Right lobe of liver (tissue), 4 donors: ENCODE results near the gene ELL.

Experiments used
- POLR2A ChIP-seq: fragments of 450-650 bp; IDR thresholded peaks from one replicate; pipeline ENCODE4 v1.6.1; 2017; ENCODE audit warnings: antibody characterized with exemption, mild to moderate bottlenecking
- TF ChIP-seq, protein P1 (sequence below), 4 donors: fragments of 200-600 bp in 3 of 4; fragments of 450-650 bp in 1 of 4; IDR thresholded peaks; one replicate each; pipeline versions ENCODE4 v1.5.1 to v1.8.0; 2016 to 2022; ENCODE audit warnings: antibody characterized with exemption in 4 of 4, mild to moderate bottlenecking in 2 of 4
- donor health status: DM: no; HTN: no; CAD: no.
- donor health status: DM: no; HTN: no; CAD: no.
- donor health status: DM: no; HTN: yes; CAD: no.

DNA sequence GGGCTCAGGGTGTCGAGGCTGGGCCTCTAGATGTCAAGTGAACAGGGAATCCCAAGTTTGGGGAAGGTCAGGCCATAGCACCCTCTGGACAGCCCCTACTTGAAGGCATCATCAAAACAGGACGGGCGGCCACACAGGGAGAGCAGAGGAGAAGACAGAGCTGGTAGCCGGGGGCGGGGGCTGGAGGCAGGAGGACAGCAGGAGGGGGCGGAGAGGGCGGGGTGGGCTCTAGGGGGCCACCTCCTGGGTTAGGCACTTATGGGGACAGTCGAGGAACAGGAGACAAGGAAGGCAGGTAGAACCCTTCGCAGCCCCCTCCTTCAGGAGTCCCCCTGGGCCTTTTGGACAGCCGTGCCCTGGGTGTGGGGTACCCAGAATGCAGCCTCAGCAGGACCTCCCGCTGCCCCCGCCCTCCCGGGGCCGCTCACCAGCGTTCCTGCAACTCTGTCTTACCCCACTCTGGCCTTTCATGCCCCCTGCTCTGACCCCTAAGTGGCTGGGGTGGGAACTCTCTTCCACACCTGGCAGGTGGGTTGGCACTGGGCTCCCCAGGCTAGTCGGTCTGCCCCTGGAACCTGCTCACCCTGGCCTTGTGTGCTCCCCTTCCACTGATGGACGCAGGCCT is 96.9 kb downstream of the ELL start:
- TF ChIP-seq, protein P1, sequence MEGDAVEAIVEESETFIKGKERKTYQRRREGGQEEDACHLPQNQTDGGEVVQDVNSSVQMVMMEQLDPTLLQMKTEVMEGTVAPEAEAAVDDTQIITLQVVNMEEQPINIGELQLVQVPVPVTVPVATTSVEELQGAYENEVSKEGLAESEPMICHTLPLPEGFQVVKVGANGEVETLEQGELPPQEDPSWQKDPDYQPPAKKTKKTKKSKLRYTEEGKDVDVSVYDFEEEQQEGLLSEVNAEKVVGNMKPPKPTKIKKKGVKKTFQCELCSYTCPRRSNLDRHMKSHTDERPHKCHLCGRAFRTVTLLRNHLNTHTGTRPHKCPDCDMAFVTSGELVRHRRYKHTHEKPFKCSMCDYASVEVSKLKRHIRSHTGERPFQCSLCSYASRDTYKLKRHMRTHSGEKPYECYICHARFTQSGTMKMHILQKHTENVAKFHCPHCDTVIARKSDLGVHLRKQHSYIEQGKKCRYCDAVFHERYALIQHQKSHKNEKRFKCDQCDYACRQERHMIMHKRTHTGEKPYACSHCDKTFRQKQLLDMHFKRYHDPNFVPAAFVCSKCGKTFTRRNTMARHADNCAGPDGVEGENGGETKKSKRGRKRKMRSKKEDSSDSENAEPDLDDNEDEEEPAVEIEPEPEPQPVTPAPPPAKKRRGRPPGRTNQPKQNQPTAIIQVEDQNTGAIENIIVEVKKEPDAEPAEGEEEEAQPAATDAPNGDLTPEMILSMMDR (IDR thresholded peaks at IDR 0.05) = no peak
- TF ChIP-seq POLR2A = no peak
